ENCODE results near the gene SF3B4. TPM values are rescaled to one million over a fixed set of nuclear protein-coding genes. Genes with fewer than 3 reads are reported as not detected.
A peak's percentile ranks its signal among the peaks of the same experiment; 100 is the strongest.

SF3B4 gene
- total and polyA plus RNA-seq, 2 of the 13 experiments (the other 11 are each of a cell fraction or from before 2014, with no cell fraction given): 13.8 to 14.8 TPM

DNA sequence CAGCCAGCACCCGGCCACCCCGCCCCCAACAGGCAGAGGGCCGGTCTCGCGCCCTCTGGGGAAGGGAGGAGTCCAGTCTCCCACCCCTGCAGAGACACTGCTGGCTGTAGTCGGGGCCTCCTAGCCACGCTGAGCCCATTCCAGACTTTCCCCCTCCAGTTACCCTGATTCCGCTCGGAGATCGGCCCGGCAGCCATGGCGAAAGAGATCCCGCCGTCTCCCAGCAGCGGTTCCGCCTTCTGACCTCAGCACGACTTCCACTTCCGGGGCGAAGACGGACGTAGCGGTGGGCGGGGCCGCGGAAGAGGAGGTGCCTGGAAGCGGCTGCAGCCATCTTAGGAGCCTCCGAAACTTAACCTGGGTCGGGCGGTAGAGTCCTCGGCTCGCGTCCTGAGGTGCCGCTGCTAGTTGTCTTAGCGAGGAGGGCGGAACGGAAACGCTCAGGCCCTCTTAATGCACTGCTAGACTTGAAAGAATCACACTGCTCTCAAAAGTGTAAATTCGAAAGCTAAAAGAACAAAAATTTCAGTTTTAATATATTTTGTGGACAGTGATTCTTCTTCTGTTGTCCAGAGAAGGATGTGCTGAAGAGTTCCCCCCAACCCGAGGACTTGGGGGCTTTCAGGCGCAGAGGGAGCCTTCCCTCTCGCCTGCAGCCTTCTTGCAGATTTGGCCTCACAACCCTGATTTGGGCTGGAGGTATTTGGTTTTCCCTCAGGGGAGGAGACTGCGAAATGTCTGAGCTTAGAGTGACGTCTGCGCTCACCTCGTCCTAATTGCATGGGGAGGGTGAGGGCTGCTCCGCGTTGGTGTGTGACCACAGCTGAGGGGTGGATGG is at the start of gene SF3B4 (continued):
- TF ChIP-seq, protein P1, sequence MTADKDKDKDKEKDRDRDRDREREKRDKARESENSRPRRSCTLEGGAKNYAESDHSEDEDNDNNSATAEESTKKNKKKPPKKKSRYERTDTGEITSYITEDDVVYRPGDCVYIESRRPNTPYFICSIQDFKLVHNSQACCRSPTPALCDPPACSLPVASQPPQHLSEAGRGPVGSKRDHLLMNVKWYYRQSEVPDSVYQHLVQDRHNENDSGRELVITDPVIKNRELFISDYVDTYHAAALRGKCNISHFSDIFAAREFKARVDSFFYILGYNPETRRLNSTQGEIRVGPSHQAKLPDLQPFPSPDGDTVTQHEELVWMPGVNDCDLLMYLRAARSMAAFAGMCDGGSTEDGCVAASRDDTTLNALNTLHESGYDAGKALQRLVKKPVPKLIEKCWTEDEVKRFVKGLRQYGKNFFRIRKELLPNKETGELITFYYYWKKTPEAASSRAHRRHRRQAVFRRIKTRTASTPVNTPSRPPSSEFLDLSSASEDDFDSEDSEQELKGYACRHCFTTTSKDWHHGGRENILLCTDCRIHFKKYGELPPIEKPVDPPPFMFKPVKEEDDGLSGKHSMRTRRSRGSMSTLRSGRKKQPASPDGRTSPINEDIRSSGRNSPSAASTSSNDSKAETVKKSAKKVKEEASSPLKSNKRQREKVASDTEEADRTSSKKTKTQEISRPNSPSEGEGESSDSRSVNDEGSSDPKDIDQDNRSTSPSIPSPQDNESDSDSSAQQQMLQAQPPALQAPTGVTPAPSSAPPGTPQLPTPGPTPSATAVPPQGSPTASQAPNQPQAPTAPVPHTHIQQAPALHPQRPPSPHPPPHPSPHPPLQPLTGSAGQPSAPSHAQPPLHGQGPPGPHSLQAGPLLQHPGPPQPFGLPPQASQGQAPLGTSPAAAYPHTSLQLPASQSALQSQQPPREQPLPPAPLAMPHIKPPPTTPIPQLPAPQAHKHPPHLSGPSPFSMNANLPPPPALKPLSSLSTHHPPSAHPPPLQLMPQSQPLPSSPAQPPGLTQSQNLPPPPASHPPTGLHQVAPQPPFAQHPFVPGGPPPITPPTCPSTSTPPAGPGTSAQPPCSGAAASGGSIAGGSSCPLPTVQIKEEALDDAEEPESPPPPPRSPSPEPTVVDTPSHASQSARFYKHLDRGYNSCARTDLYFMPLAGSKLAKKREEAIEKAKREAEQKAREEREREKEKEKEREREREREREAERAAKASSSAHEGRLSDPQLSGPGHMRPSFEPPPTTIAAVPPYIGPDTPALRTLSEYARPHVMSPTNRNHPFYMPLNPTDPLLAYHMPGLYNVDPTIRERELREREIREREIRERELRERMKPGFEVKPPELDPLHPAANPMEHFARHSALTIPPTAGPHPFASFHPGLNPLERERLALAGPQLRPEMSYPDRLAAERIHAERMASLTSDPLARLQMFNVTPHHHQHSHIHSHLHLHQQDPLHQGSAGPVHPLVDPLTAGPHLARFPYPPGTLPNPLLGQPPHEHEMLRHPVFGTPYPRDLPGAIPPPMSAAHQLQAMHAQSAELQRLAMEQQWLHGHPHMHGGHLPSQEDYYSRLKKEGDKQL (CRISPR knock-in tag; IDR thresholded peaks at IDR 0.05; ENCODE audit: low read depth): 0 out of 2 replicates have a peak, but pooled peaks have one; percentile 25
- TF ChIP-seq, protein P2, sequence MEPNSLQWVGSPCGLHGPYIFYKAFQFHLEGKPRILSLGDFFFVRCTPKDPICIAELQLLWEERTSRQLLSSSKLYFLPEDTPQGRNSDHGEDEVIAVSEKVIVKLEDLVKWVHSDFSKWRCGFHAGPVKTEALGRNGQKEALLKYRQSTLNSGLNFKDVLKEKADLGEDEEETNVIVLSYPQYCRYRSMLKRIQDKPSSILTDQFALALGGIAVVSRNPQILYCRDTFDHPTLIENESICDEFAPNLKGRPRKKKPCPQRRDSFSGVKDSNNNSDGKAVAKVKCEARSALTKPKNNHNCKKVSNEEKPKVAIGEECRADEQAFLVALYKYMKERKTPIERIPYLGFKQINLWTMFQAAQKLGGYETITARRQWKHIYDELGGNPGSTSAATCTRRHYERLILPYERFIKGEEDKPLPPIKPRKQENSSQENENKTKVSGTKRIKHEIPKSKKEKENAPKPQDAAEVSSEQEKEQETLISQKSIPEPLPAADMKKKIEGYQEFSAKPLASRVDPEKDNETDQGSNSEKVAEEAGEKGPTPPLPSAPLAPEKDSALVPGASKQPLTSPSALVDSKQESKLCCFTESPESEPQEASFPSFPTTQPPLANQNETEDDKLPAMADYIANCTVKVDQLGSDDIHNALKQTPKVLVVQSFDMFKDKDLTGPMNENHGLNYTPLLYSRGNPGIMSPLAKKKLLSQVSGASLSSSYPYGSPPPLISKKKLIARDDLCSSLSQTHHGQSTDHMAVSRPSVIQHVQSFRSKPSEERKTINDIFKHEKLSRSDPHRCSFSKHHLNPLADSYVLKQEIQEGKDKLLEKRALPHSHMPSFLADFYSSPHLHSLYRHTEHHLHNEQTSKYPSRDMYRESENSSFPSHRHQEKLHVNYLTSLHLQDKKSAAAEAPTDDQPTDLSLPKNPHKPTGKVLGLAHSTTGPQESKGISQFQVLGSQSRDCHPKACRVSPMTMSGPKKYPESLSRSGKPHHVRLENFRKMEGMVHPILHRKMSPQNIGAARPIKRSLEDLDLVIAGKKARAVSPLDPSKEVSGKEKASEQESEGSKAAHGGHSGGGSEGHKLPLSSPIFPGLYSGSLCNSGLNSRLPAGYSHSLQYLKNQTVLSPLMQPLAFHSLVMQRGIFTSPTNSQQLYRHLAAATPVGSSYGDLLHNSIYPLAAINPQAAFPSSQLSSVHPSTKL (CRISPR knock-in tag; IDR thresholded peaks at IDR 0.05): 0 out of 2 replicates have a peak, but pooled peaks have one; percentile 55
- TF ChIP-seq RFX1 (IDR thresholded peaks at IDR 0.05) (peak; percentile 40; the same call in 1 of the 2 replicates), KDM6A (CRISPR knock-in tag; IDR thresholded peaks at IDR 0.05; ENCODE audit: low read depth) (no peak), SMARCE1 (IDR thresholded peaks at IDR 0.05; ENCODE audit: borderline replicate concordance) (no peak), ZNF7 (CRISPR knock-in tag; IDR thresholded peaks at IDR 0.05) (no peak), KLF9 (CRISPR knock-in tag; IDR thresholded peaks at IDR 0.05; ENCODE audit: low read depth) (peak; percentile 55; the same call in 1 of the 2 replicates), KMT2A (CRISPR knock-in tag; IDR thresholded peaks at IDR 0.05) (peak; percentile 89), ZNF772 (CRISPR knock-in tag; IDR thresholded peaks at IDR 0.05) (0 out of 2 replicates have a peak, but pooled peaks have one; percentile 18), REPIN1 (CRISPR knock-in tag; IDR thresholded peaks at IDR 0.05; ENCODE audit: borderline replicate concordance, low read depth) (peak; percentile 69)
- TF ChIP-seq, protein P3, sequence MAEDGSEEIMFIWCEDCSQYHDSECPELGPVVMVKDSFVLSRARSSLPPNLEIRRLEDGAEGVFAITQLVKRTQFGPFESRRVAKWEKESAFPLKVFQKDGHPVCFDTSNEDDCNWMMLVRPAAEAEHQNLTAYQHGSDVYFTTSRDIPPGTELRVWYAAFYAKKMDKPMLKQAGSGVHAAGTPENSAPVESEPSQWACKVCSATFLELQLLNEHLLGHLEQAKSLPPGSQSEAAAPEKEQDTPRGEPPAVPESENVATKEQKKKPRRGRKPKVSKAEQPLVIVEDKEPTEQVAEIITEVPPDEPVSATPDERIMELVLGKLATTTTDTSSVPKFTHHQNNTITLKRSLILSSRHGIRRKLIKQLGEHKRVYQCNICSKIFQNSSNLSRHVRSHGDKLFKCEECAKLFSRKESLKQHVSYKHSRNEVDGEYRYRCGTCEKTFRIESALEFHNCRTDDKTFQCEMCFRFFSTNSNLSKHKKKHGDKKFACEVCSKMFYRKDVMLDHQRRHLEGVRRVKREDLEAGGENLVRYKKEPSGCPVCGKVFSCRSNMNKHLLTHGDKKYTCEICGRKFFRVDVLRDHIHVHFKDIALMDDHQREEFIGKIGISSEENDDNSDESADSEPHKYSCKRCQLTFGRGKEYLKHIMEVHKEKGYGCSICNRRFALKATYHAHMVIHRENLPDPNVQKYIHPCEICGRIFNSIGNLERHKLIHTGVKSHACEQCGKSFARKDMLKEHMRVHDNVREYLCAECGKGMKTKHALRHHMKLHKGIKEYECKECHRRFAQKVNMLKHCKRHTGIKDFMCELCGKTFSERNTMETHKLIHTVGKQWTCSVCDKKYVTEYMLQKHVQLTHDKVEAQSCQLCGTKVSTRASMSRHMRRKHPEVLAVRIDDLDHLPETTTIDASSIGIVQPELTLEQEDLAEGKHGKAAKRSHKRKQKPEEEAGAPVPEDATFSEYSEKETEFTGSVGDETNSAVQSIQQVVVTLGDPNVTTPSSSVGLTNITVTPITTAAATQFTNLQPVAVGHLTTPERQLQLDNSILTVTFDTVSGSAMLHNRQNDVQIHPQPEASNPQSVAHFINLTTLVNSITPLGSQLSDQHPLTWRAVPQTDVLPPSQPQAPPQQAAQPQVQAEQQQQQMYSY (CRISPR knock-in tag; IDR thresholded peaks at IDR 0.05): 0 out of 2 replicates have a peak, but pooled peaks have one; percentile 33
- TF ChIP-seq, protein P4, sequence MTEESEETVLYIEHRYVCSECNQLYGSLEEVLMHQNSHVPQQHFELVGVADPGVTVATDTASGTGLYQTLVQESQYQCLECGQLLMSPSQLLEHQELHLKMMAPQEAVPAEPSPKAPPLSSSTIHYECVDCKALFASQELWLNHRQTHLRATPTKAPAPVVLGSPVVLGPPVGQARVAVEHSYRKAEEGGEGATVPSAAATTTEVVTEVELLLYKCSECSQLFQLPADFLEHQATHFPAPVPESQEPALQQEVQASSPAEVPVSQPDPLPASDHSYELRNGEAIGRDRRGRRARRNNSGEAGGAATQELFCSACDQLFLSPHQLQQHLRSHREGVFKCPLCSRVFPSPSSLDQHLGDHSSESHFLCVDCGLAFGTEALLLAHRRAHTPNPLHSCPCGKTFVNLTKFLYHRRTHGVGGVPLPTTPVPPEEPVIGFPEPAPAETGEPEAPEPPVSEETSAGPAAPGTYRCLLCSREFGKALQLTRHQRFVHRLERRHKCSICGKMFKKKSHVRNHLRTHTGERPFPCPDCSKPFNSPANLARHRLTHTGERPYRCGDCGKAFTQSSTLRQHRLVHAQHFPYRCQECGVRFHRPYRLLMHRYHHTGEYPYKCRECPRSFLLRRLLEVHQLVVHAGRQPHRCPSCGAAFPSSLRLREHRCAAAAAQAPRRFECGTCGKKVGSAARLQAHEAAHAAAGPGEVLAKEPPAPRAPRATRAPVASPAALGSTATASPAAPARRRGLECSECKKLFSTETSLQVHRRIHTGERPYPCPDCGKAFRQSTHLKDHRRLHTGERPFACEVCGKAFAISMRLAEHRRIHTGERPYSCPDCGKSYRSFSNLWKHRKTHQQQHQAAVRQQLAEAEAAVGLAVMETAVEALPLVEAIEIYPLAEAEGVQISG (CRISPR knock-in tag; IDR thresholded peaks at IDR 0.05): peak; percentile 90

Measured in HepG2 (cell line).